HG02943 (cell line): ENCODE measurements around the gene ZNF280D.
A peak's percentile ranks its signal among the peaks of the same experiment; 100 is the strongest.

ENCODE experiments used
- ATAC-seq: cut with Tn5 transposase; IDR thresholded peaks from one replicate; pipeline ENCODE4 v1.9.1; 2021; ENCODE audit warnings: mild to moderate bottlenecking, low read depth, moderate library complexity; ENCODE audit not compliant: unreplicated experiment

Gene ZNF280D

DNA sequence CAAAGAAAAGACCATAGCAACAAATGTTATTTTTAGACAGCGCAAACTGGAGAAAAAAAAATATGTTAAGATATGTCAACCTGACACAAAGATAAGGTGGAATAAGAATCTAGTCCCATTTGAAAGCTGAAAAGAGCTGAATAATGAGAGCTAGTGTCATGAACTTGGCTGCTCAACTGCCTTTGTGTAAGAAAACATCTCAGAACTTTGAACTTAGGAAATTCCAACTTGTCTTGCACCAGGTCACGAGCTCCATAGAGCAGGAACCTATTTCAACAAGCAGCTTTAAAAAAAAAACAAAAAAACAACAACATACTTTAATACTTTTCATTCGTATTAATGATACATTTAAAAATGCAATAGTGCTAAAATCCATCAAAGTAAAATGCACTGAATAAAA, 79.5 kb downstream of the ZNF280D start:
- no peak for ATAC-seq

DNA sequence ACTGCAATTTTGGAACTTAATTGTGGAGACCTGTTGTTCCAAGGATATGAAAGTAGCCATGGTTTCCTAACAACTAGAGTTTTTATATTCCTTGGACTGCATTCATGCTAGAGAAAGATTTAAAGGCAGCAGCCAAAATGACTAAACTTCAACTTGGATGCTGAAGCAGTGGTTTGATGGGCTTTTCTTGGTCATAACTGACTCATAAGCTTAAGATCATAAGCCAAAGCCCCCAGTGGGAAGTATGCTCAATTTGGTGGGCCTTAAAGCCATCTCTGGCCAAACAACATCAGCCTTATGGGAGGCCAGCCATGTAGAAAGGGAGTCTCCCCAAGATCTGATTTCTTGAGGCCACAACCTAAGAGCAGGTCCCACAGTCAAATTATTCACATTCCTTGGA, 80.2 kb downstream of the ZNF280D start:
- no peak for ATAC-seq

DNA sequence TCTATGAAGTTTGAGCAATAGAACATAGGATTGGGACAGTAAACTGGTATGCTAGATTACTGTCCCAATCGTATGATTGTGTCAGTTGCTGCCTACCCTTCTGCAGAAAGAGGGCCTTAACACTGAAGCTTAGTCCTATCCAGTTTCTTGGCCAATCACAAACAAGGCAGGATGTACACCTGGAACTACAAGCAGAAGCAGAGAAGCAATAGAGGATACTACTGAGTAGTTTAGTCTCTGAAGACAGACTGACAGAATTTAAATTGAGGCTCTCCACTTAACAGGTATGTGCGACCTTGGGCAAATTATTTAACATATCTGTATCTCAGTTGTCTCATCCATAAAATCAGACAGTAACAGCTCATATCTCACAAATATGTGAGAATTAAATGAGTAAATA, 85.0 kb downstream of the ZNF280D start:
- ATAC-seq = no peak

DNA sequence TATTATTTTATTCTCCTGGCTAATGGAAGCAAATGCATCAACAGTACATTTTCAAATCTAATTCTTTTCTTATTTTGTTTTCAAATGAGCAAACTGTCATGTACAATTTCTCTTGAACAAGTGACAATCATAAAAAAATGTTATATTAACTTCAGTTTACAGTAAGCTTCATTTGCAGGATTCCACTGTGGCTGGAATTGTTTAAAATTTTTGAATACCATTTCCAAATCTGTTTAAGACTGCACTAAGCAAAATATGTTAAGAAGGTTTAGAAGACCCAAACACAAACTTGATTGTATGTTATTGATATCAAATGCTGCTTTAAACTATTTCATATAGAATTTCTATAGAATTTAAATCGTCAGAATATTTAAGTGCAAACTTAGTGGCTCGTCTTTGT, 92.8 kb downstream of the ZNF280D start:
- no peak for ATAC-seq

DNA sequence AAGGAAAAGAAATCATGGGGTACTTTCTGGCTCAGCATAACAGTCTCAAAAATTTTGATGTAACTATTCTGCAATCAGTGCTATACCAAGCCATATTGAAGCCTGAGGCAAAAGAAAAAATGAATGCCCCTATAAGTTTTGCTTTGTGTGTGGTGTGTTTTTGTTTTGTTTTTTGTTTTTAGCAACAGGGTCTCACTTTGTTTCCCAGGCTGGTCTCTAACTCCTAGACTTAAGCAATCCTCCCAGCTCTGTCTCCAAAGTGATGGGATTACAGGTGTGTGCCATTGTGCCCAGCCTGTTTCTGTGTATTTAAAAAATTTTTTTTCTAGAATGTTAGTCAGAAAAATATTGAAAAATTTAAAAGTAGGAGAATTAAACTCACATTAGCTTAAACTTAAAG, 93.2 kb downstream of the ZNF280D start:
- ATAC-seq = no peak

DNA sequence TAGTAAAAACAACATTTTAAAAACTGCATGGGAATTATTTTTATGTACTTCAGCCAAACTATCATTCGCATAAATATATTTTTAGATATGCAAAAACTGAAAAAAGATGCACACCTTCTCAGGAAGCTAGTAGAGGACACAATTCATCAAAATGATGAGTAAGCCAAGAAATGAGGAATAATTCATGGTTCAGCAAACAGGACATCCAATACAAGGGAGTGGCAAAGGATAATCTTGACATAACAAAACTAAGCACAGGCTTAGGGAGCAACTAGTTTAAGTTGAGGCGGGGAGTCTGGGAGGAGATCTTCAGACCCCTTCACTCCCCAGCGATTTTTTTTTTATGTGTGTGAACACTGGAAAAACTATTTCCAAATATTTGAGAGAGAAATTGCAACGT, 93.7 kb downstream of the ZNF280D start:
- ATAC-seq = no peak

DNA sequence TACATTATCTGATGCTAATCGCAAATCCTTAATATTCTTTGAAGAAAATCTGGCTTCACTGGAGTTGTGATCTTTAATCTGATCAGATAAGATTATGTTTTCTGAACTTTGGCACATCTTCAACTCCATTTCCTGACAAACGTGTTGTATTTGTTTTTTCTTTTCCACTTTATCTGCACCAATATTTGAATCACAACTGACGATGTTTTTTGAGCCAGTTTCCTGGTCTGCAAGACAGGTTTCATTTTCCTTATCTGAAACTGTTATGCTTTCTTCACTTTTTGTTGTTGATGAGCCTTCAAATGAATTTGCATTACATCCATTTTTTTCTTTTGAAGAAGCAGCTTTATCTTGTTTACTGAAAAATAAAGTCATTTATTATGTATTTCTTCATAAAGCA, 101.5 kb downstream of the ZNF280D start:
- no peak for ATAC-seq

DNA sequence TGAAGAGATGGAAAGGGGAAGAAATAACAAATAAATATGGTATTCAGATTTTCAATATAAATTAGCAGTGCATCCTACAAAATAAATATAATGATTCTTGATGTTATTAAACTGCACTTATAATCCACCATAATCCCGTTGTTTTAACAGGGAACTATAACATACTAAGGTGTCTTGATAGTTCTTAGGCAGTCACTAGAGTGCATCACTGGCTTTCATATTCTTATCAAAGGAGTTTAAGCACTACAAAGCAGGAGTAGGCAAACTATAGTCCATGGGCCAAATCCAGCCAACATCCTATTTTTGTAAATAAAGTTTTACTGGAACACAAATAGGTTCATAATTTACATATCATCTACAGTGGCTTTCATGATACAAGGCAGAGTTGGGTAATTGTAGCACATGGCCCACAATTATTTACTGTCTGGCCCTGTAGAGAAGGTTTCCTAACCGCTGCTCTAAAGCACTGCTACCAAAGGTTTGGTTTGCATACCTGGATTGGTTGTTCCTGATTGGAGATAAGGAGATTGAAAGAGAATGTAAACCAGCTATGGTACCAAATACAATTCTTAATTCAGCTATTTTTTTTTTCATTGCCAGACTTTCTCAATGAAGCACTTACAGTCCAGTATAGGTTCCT, 104.3 kb downstream of the ZNF280D start:
- no peak for ATAC-seq

DNA sequence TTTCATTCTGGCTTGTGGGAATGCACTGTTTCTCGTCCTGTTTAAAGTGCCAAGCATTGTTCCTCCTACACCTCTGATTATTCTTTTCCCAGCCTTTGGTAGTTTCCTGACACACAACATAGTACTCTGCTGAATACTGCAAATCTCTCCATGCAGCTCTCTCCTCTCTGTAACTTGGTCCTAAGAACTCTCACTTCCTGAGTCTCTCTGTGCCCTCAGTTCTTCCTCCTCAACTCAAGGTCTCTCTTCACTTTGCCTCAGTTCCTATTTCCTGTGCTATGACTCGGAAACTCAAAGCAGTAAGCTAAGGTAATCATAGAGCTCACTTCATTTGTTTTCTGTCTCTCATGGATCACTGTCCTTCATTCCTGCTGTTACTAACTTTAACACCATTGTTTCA, 113.4 kb downstream of the ZNF280D start:
- ATAC-seq = no peak

DNA sequence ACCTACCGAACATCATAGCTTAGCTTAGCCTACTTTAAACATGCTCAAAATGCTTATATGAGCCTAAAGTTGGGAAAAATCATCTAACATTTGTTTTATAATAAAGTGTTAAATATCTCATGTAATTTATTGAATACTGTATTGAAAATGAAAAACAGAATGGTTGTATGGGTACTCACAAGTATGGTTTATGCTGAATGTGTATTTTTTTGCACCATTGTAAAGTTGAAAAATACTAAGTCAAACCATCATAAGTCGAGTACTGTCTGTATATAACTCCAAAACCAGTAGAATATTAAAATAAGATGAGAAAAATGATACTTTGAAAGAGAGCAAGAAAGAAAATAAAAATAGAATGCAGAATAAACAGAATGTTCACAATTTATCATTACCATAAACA, 115.7 kb downstream of the ZNF280D start:
- ATAC-seq = no peak

DNA sequence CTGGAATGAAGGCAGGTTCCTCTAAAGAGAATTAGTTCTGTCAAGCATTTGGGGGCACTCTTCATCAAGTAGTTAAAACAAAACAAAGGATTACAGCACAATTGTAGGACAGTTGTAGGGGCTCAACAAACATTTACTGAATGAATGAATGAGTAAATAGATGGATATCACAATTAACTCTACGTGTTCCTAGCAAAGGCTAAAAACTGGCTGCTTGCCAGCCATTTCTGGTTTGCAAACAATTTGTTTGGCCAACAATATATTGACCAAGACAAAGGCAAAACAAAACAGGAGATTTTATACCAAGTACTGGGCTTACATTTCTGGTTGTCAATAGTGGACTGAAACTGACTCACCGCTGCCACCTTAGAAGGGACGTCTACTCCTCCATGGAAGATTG, 116.8 kb downstream of the ZNF280D start:
- no peak for ATAC-seq

DNA sequence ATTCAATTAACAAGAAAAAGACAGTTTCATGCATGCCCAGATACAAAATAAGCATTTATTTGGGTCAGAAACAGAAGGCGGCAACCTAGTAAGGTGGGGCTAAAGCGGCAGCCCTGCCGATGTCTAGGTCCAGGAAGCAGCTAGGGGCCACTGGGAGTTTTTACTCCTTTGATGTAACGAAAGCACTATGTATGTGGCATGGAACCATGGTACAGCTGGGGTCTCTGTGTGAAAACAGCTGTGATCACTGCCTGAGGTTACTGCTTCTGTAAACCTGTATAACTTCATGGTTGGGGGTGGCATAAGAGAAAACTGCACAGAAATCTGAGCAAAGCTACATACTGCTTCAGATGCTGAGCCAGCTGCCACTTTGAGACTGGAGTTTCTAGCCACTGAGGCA, 119.5 kb downstream of the ZNF280D start:
- no peak for ATAC-seq

DNA sequence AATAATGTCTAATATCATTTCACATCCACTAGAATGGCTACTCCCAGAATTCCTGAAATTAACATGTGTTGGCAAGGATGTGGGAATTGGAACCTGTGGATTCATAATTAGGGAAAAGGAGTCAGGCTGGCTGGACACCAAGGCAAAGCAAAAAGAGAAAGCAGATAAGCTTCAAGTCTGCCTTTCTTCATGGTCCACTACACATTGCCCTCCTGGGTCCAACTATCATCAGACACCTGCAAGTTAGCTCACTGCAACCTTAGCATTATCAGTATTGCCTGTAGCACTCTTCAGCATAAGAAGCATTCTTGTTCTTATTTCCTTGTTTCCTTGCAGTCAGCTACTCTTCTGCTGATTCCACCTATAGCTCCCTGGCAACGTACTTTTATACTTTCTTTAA, 124.3 kb downstream of the ZNF280D start:
- ATAC-seq = no peak

DNA sequence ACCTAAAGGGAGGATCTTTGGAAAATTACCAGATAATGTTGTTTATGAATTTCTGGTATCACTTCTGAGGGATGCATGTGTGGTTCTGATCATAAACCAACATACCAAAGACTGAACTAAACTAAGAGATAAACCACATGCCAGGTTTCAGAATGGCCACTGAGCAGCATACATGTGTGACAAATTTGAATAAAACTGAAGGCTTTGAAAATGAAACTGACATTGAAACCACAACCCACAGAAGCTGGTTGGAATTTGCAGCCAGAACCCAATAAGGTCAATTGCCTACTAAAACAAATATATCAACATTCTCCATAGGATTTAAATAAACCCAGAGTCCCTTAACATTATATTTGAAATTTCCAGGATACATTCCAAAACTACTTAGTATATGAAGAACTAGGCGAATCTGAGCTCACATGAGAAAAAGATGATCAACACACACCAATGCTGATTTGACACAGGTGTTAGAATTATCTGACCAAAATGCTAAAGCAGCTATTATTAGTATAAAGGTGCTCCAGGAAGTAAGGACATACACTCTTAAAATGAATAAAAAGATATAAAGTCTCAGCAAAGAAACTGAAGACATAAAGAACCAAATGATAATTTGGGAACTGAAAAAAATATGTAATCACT, 125.0 kb downstream of the ZNF280D start:
- peak; percentile 97 for ATAC-seq

DNA sequence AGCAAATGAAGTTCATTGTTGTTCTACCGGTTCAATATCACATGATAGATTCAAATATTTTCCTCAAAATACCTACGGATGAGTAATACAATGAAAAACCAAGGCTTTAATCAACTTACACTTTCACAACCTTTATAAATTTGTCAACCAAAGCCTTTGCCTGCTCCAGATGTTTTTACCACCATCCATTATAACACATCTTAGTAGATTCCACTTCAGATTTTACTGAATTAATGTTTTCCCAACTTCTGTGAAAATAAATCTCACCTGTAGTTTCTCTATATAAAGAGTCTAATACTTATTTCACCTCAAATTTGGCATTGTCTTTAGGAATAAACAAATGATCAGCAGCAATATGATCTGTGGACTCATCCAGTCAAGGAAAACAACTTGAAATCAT, 131.1 kb downstream of the ZNF280D start:
- no peak for ATAC-seq

DNA sequence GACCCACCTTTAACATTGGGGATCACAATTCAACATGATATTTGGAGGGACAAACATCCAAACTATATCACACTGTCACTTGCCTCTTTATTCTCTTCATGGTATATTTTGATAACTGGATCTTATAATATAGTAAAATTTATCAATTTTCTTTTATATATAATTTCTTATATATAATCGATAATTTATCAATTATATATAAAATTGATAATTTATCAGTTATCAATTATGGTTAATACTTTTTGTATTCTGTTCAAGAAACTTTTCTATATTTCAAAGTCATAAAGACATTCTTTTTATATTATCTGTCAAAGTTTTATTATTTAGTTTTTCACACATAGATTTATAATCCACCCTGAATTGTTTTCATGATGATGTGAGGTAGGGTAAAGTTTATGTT, 132.9 kb downstream of the ZNF280D start:
- no peak for ATAC-seq

DNA sequence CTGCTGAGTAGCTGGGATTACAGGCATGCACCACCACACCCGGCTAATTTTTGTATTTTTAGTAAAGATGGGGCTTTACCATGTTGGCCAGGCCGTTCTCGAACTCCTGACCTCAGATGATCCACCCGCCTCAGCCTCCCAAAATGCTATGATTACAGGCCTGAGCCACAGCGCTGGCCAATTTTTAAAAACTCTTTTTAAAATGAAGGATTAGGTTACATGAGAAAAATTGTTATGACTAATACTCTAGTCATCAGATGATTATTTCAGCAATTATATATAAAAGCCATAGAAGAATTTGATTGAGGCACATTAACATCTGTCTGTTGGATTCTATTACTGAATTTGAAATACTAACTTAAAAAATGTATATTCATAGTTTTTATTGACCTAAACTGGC, 134.3 kb downstream of the ZNF280D start:
- ATAC-seq = no peak

DNA sequence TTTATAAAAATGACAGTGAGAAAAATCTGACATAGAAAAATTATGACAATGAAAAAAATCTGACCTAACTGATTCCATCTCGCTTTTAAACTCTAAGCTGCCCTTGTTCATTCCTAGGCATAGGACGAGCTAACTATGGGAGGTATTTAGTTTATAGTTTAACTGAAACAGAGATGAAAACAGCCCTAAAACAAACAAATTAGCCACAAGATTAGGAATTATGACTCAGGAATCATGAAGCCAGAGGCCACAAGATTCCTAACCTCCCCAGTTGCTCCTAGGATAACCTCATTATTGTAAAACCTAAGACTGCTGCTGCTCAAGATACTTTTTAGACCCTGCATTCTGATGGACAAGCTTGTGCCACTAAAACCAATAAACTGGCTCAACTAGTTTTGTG, 145.6 kb downstream of the ZNF280D start:
- no peak for ATAC-seq

DNA sequence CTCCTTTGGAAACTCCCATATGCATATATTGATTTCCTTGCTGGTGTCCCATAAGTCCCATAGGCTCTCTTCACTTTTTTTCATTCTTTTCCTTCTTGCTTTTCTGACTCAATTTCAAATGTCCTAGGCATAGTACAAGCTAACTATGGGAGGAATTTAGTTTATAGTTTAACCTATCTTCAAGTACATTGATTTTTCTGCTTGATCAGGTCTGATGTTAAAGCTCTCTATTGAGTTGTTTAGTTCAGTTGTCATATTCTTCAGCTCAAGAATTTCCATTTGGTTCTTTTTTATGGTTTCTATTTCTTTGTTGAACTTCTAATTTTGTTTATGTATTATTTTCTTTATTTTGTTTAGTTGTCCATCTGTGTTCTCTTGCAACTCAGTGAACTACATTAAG, 147.1 kb downstream of the ZNF280D start:
- ATAC-seq = no peak

DNA sequence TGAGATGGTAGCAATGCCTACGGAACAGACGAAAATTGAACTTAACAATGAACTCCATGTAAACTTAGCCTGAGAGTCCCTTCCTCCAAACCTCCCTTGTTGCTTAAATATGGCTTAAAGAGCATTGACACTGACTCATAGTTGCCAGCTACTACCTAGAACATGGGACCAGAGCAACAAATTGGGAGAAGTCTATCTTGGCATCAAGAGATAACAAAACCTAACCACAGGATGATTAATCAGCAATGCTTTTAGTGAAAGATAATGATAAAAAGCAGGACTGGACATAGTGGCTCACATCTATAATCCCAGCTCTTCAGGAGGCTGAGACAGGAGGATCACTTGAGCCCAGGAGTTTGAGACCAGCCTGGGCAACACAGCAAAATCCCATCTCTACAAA, 150.5 kb downstream of the ZNF280D start:
- no peak for ATAC-seq
